Memory B cell (primary cell): ENCODE data around the gene NKAIN2.
"Not testable (repeated sequence)": the region's sequence is repeated elsewhere in the genome, so short reads cannot be mapped to it uniquely, and the experiment has no call there.

Experiments
- ATAC-seq: fragments of 150-1000 bp; cut with Tn5 transposase; 2 replicates; pipeline ENCODE4 v1.10.0; 2021; ENCODE audit warnings: low read depth, mild to moderate bottlenecking, moderate library complexity
- DNase-seq, 2 donors: peaks; one replicate each; pipeline ENCODE4 v3.0.0; 2022; ENCODE audit warnings: low spot score in 2 of 2
- H3K27ac Mint-ChIP-seq: one replicate; pipeline ENCODE4 v1.8.0; 2022; ENCODE audit warnings: mild to moderate bottlenecking, moderate library complexity, mixed read lengths
- H3K27me3 Mint-ChIP-seq: one replicate; pipeline ENCODE4 v1.8.0; 2022; ENCODE audit warnings: mixed read lengths
- H3K36me3 Mint-ChIP-seq: one replicate; pipeline ENCODE4 v1.8.0; 2022; ENCODE audit warnings: mild to moderate bottlenecking, mixed read lengths
- H3K4me1 Mint-ChIP-seq: one replicate; pipeline ENCODE4 v1.8.0; 2022; ENCODE audit warnings: mixed read lengths
- H3K4me3 Mint-ChIP-seq: one replicate; pipeline ENCODE4 v1.8.0; 2022; ENCODE audit warnings: mild to moderate bottlenecking, moderate library complexity, mixed read lengths
- H3K9me3 Mint-ChIP-seq: one replicate; pipeline ENCODE4 v1.8.0; 2022; ENCODE audit warnings: mixed read lengths

The NKAIN2 gene

GRCh38 chr6:124679387-124679786, 875.7 kb downstream of the NKAIN2 start:
- Mint-ChIP-seq H3K9me3 (peaks cover 17% of the 10 kb centered on the region), H3K27ac (no peak overlapping the region), H3K27me3 (no peaks in the 10 kb centered on the region), H3K4me3 (no peak overlapping the region), H3K36me3 (no peaks in the 10 kb centered on the region), H3K4me1 (no peaks in the 10 kb centered on the region)
- DNase-seq = no peak
- no peak for ATAC-seq

DNA sequence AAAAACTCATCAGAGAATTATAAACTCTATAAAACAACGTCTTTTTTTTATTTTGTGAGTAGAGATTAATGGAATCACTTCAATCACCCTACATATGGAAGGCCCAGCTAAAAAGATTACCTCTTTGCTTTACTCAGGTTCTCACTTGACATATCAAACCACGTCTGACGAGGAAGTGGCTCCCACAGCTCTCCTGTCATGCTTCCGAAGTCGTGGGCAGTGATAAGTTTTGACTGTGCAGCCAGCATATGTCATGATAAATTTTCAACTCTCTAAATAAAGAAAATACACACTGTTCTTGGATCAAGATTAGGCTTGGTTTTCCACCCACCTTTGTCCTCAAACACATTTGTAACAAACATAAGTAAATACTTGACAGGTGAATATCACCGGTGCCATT, 879.1 kb downstream of the NKAIN2 start:
- DNase-seq (no peak), ATAC-seq (no peak)
- Mint-ChIP-seq H3K27me3 (no peaks in the 10 kb centered on the region), H3K4me3 (no peak overlapping the region), H3K27ac (no peak overlapping the region), H3K9me3 (peaks cover 8% of the 10 kb centered on the region), H3K4me1 (no peaks in the 10 kb centered on the region), H3K36me3 (no peaks in the 10 kb centered on the region)

GRCh38 chr6:124683507-124683906, 879.8 kb downstream of the NKAIN2 start:
- Mint-ChIP-seq H3K27ac (no peak overlapping the region), H3K4me1 (no peaks in the 10 kb centered on the region), H3K36me3 (no peaks in the 10 kb centered on the region), H3K4me3 (no peak overlapping the region), H3K27me3 (no peaks in the 10 kb centered on the region), H3K9me3 (peaks cover 6% of the 10 kb centered on the region)
- ATAC-seq (no peak), DNase-seq (no peak)

GRCh38 chr6:124684621-124685020, 881.0 kb downstream of the NKAIN2 start:
- Mint-ChIP-seq H3K4me3 (no peak overlapping the region), H3K4me1 (no peaks in the 10 kb centered on the region), H3K27me3 (no peaks in the 10 kb centered on the region), H3K27ac (no peak overlapping the region), H3K9me3 (peaks cover 3% of the 10 kb centered on the region), H3K36me3 (no peaks in the 10 kb centered on the region)
- no peak for DNase-seq
- no peak for ATAC-seq

DNA sequence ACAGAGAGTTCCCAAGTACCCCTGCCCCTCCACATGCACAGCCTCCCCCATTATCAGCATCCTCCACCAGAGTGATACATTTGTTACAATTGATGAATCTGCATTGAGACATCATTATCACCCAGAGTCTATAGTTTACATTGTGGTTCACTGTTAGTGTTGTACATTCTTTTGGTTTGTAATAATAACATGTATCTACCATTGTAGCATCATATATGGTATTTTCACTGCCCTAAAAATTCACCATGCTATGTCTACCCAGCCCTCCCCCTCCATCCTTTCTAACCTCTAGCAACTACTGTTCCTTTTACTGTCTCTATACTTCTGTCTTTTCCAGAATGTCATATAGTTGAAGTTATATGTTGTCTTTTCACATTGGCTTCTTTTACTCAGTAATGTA, 884.7 kb downstream of the NKAIN2 start:
- Mint-ChIP-seq H3K27ac (no peak overlapping the region), H3K36me3 (no peaks in the 10 kb centered on the region), H3K4me3 (no peak overlapping the region), H3K4me1 (no peaks in the 10 kb centered on the region), H3K27me3 (no peaks in the 10 kb centered on the region), H3K9me3 (peaks cover 5% of the 10 kb centered on the region)
- ATAC-seq = no peak
- DNase-seq = no peak

- no peak for ATAC-seq
Observed at GRCh38 chr6:124694139-124694705, 890.6 kb downstream of the NKAIN2 start.

DNA sequence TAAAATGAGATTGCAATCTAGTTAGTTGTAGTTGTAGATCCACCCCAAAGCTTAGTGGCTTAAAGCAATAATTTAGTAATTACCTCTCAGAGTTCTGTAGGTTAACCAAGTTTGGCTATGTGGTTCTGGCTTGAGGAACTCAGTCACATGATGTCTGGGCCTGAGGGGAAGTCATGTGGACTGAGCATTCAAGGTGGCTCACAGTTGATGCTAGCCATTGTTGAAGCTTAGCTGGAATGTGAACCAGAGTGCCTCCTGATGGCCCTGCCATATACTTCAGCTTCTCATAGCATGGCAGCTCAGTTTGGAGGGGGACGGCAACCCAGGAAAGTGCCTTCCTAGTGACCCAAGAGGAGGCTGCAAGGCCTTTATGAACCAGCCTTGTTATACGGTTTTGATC, 895.4 kb downstream of the NKAIN2 start:
- DNase-seq (no peak), ATAC-seq (no peak)
- Mint-ChIP-seq H3K27me3 (no peaks in the 10 kb centered on the region), H3K27ac (no peak overlapping the region), H3K4me1 (no peaks in the 10 kb centered on the region), H3K36me3 (no peaks in the 10 kb centered on the region), H3K4me3 (no peak overlapping the region), H3K9me3 (peaks cover 1% of the 10 kb centered on the region)

More at GRCh38 chr6:124694139-124694705, 890.6 kb downstream of the NKAIN2 start:
- Mint-ChIP-seq H3K27me3 (no peaks in the 10 kb centered on the region), H3K27ac (no peak overlapping the region), H3K4me3 (no peak overlapping the region), H3K4me1 (no peaks in the 10 kb centered on the region), H3K9me3 (peaks cover 2% of the 10 kb centered on the region), H3K36me3 (no peaks in the 10 kb centered on the region)
- DNase-seq = no peak

DNA sequence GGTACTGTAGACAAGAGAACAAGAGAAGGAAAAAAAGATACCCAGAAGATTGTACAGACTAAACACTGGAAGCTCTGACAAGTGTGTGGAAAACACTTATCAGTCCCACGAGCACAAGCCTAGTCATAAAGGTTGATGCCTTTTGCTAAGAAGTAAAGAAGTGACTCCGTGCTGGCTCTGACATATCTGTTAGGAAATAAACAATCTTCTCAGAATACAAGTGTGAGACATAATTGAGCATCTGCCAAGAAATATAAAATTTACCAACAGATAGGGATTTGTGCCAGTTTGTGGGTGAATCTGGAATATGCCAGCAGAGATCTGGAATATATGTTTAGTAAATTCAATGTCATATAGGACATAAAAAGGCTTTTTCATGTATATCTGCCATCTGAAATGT, 899.9 kb downstream of the NKAIN2 start:
- no peak for DNase-seq
- Mint-ChIP-seq H3K27me3 (no peaks in the 10 kb centered on the region), H3K36me3 (no peaks in the 10 kb centered on the region), H3K4me3 (no peak overlapping the region), H3K9me3 (peaks cover 5% of the 10 kb centered on the region), H3K27ac (no peak overlapping the region), H3K4me1 (no peaks in the 10 kb centered on the region)
- no peak for ATAC-seq

DNA sequence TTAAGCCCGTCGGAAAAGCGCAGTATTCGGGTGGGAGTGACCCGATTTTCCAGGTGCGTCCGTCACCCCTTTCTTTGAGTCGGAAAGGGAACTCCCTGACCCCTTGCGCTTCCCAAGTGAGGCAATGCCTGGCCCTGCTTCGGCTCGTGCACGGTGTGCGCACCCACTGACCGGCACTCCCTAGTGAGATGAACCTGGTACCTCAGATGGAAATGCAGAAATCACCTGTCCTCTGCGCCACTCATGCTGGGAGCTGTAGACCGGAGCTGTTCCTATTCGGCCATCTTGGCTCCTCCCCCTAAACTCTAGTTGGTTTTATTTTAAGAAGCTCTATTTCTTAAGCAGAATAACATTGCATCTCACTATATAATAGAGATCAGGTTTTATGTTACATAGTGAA, 908.9 kb downstream of the NKAIN2 start:
- not testable (repeated sequence) for H3K4me3 Mint-ChIP-seq, H3K9me3 Mint-ChIP-seq, H3K27ac Mint-ChIP-seq, H3K4me1 Mint-ChIP-seq, DNase-seq, ATAC-seq, H3K27me3 Mint-ChIP-seq, H3K36me3 Mint-ChIP-seq

DNA sequence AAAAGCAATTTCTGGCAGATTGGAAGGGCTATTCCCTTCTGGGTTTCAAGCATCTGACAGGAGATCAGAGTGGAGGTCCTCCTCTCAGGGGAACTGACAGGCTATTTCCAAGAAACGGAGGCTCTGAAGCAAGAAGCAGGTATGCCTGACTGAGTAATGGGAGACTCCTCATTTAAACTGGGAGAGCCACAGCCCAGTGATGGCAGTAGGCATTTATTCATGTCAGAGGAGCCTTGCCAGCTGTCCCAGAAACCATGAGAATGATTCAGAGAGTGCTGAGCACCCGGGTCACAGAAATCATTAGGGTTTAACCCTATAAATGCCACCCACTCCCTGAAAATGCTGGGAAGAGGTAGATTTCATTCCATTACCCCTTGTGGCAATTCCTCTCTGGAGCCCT, 911.1 kb downstream of the NKAIN2 start:
- Mint-ChIP-seq H3K27ac (no peak overlapping the region), H3K4me1 (no peaks in the 10 kb centered on the region), H3K9me3 (peaks cover under 1% of the 10 kb centered on the region), H3K27me3 (no peaks in the 10 kb centered on the region), H3K36me3 (no peaks in the 10 kb centered on the region), H3K4me3 (no peak overlapping the region)
- no peak for ATAC-seq
- no peak for DNase-seq

GRCh38 chr6:124719913-124720312, 916.2 kb downstream of the NKAIN2 start:
- no peak overlapping the region for H3K27ac Mint-ChIP-seq
- H3K4me1 Mint-ChIP-seq = no peaks in the 10 kb centered on the region
- no peak for DNase-seq
- H3K36me3 Mint-ChIP-seq = no peaks in the 10 kb centered on the region
- no peak overlapping the region for H3K4me3 Mint-ChIP-seq
- peaks cover 2% of the 10 kb centered on the region for H3K9me3 Mint-ChIP-seq
- H3K27me3 Mint-ChIP-seq = no peaks in the 10 kb centered on the region
- no peak for ATAC-seq

DNA sequence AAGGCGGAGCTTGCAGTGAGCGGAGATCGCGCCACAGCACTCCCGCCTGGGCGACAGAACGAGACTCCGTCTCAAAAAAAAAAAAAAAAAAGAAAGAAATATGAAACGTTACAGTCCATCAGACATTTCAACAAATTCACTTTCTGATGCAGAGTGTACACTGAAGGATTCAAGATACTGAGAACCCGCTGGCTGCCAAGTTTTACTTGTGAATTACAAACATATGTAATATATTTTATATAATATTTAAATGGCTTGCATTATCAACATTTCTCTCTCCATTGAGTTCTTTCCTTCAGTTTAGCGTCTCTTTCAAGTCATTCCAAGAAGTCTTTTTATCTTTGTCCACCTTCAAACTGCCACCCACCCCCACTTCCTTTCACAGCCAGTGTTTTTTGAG, 917.7 kb downstream of the NKAIN2 start:
- no peak overlapping the region for H3K27ac Mint-ChIP-seq

GRCh38 chr6:124722141-124722878, 918.6 kb downstream of the NKAIN2 start:
- no peaks in the 10 kb centered on the region for H3K27me3 Mint-ChIP-seq
- H3K27ac Mint-ChIP-seq = no peak overlapping the region
- no peak overlapping the region for H3K4me3 Mint-ChIP-seq
- no peaks in the 10 kb centered on the region for H3K4me1 Mint-ChIP-seq
- DNase-seq (no peak), ATAC-seq (no peak)
- H3K36me3 Mint-ChIP-seq = no peaks in the 10 kb centered on the region
- H3K9me3 Mint-ChIP-seq = peaks cover 2% of the 10 kb centered on the region

More for the DNA sequence above, 917.7 kb downstream of the NKAIN2 start:
- Mint-ChIP-seq H3K9me3 (peaks cover 2% of the 10 kb centered on the region), H3K36me3 (no peaks in the 10 kb centered on the region), H3K27me3 (no peaks in the 10 kb centered on the region), H3K4me1 (no peaks in the 10 kb centered on the region), H3K4me3 (no peak overlapping the region)
- ATAC-seq (no peak), DNase-seq (no peak)

- DNase-seq (no peak), ATAC-seq (no peak)
- Mint-ChIP-seq H3K27me3 (no peaks in the 10 kb centered on the region), H3K36me3 (no peaks in the 10 kb centered on the region), H3K4me3 (no peak overlapping the region), H3K9me3 (peaks cover 2% of the 10 kb centered on the region), H3K4me1 (no peaks in the 10 kb centered on the region), H3K27ac (no peak overlapping the region)
Observed at GRCh38 chr6:124723671-124724070, 920.0 kb downstream of the NKAIN2 start.

GRCh38 chr6:124737804-124738203, 934.1 kb downstream of the NKAIN2 start:
- not testable (repeated sequence) for H3K4me1 Mint-ChIP-seq, DNase-seq, H3K9me3 Mint-ChIP-seq, H3K27me3 Mint-ChIP-seq, H3K36me3 Mint-ChIP-seq, H3K27ac Mint-ChIP-seq, H3K4me3 Mint-ChIP-seq, ATAC-seq
